Measurements from ENCODE around the gene NFATC3.
A peak's percentile ranks its signal among the peaks of the same experiment; 100 is the strongest.
"Not testable (repeated sequence)": the region's sequence is repeated elsewhere in the genome, so short reads cannot be mapped to it uniquely, and the experiment has no call there.

Gene NFATC3

GRCh38 chr16:68120496-68120895 lies 35.3 kb downstream of the NFATC3 start:
- DNase-seq (ENCODE audit: low read depth), result not testable (repeated sequence)

GRCh38 chr16:68126395-68126794 lies 41.2 kb downstream of the NFATC3 start:
- DNase-seq (ENCODE audit: low read depth), result no peak

GRCh38 chr16:68128577-68129305 lies 43.6 kb downstream of the NFATC3 start:
- peak; percentile 54 for DNase-seq (ENCODE audit: low read depth)

- DNase-seq (ENCODE audit: low read depth), result no peak
These were observed 45.4 kb downstream of the NFATC3 start for GRCh38 chr16:68130520-68130919.

GRCh38 chr16:68131813-68132706 lies 46.9 kb downstream of the NFATC3 start:
- DNase-seq (ENCODE audit: low read depth), result no peak

- DNase-seq (ENCODE audit: low read depth), result not testable (repeated sequence)
These were observed 47.8 kb downstream of the NFATC3 start for GRCh38 chr16:68133000-68133399.

GRCh38 chr16:68134644-68135043 lies 49.5 kb downstream of the NFATC3 start:
- DNase-seq (ENCODE audit: low read depth), result no peak

- no peak for DNase-seq (ENCODE audit: low read depth)
These were observed 51.3 kb downstream of the NFATC3 start for GRCh38 chr16:68136515-68136914.

- peak; percentile 2 for DNase-seq (ENCODE audit: low read depth)
These were observed 58.8 kb downstream of the NFATC3 start for GRCh38 chr16:68144008-68144407.

GRCh38 chr16:68146585-68146984 lies 61.4 kb downstream of the NFATC3 start:
- DNase-seq (ENCODE audit: low read depth), result peak; percentile 43

GRCh38 chr16:68147444-68147843 lies 62.3 kb downstream of the NFATC3 start:
- DNase-seq (ENCODE audit: low read depth), result no peak

- no peak for DNase-seq (ENCODE audit: low read depth)
These were observed 64.4 kb downstream of the NFATC3 start for GRCh38 chr16:68149596-68149995.

GRCh38 chr16:68155425-68155824 lies 70.3 kb downstream of the NFATC3 start:
- peak; percentile 5 for DNase-seq (ENCODE audit: low read depth)

- DNase-seq (ENCODE audit: low read depth), result no peak
These were observed 77.2 kb downstream of the NFATC3 start for GRCh38 chr16:68162413-68162812.

- DNase-seq (ENCODE audit: low read depth), result not testable (repeated sequence)
These were observed 78.1 kb downstream of the NFATC3 start for GRCh38 chr16:68163275-68163674.

GRCh38 chr16:68166264-68166663 lies 81.1 kb downstream of the NFATC3 start:
- DNase-seq (ENCODE audit: low read depth), result no peak

GRCh38 chr16:68179196-68179795 lies 94.1 kb downstream of the NFATC3 start:
- DNase-seq (ENCODE audit: low read depth), result no peak

- DNase-seq (ENCODE audit: low read depth), result no peak
These were observed 94.7 kb downstream of the NFATC3 start for GRCh38 chr16:68179855-68180254.

GRCh38 chr16:68183046-68183445 lies 97.9 kb downstream of the NFATC3 start:
- no peak for DNase-seq (ENCODE audit: low read depth)

- DNase-seq (ENCODE audit: low read depth), result no peak
These were observed 101.7 kb downstream of the NFATC3 start for GRCh38 chr16:68186877-68187276.

- DNase-seq (ENCODE audit: low read depth), result no peak
These were observed 102.3 kb downstream of the NFATC3 start for GRCh38 chr16:68187505-68187904.

GRCh38 chr16:68188170-68188569 lies 103.0 kb downstream of the NFATC3 start:
- no peak for DNase-seq (ENCODE audit: low read depth)

- no peak for DNase-seq (ENCODE audit: low read depth)
These were observed 104.9 kb downstream of the NFATC3 start for GRCh38 chr16:68190081-68190480.
